Measurements from ENCODE around the gene MMP12.

The MMP12 gene

GRCh38 chr11:102849311-102849710 lies 25.5 kb downstream of the MMP12 start:
- DNase-seq: no peak

- no peak for DNase-seq
These were observed 28.5 kb downstream of the MMP12 start for GRCh38 chr11:102846292-102846691.

DNA sequence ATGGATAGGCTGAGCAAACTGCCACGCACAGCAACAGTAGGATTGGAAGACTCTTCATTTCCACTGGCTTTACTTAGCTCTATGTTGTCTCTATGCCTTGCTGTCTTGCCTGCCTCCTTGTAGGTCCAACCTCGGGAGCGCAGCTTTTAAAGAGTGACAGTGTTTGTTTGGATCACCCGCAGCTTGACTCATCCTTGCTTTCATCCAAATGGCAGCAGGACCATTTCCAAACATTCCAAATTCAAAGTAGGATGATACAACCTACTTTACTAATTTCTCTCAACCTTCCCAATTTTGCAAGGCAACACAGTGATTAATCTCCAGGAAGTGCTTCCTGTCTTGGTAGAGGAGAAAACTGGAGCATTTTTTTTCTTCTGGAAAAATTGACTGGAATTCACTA lies 31.3 kb downstream of the MMP12 start, which contains the start of gene MMP3:
TSS of gene MMP3 (minus strand) at position 121 of the 400 bp plus-strand sequence. CDS start at position 58, 63 bp downstream.
- DNase-seq: no peak

DNA sequence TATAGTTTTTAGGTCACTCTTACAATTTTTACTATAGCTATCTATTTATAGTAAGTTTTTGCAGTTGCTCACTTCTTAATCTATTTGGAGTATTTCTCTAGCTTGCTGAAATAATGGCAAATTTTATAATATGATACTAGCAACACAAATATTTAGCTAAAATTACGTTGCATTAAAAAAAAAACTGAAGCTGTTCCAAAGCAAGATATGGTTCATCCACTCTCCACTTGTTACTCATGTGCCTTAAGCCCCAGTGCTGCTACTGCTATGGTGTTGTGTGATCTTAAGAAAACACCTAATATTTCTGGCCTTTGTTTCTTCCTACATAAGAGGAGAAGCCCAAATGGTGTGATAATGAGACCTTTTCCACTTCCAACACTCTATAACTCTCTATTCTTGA lies 31.9 kb downstream of the MMP12 start:
- DNase-seq: no peak

GRCh38 chr11:102840018-102840417 lies 34.8 kb downstream of the MMP12 start:
- DNase-seq: no peak

GRCh38 chr11:102837646-102838045 lies 37.1 kb downstream of the MMP12 start:
- DNase-seq: no peak

- no peak for DNase-seq
These were observed 37.6 kb downstream of the MMP12 start for GRCh38 chr11:102837156-102837555.

- no peak for DNase-seq
These were observed 38.4 kb downstream of the MMP12 start for GRCh38 chr11:102836290-102836875.

DNA sequence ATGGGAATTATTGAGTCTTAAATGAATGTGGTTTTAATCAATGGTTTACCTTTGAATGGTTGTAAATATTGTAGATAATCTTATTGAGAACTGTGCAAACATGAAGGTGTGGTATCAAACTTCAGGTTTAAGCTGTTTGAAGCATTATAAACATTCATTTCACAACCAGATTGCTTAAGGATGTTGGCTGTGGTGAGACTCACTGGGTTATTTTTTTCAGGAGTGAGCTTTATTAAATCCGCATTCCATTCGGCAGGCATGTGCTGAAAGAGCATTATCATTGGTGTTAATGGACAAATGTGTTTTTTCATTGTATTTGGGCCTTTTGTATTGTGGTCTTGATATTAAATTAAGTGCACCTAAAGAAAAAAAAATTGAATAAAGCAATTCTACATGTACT lies 41.1 kb downstream of the MMP12 start:
- DNase-seq: no peak

GRCh38 chr11:102832612-102833011 lies 42.2 kb downstream of the MMP12 start:
- no peak for DNase-seq

DNA sequence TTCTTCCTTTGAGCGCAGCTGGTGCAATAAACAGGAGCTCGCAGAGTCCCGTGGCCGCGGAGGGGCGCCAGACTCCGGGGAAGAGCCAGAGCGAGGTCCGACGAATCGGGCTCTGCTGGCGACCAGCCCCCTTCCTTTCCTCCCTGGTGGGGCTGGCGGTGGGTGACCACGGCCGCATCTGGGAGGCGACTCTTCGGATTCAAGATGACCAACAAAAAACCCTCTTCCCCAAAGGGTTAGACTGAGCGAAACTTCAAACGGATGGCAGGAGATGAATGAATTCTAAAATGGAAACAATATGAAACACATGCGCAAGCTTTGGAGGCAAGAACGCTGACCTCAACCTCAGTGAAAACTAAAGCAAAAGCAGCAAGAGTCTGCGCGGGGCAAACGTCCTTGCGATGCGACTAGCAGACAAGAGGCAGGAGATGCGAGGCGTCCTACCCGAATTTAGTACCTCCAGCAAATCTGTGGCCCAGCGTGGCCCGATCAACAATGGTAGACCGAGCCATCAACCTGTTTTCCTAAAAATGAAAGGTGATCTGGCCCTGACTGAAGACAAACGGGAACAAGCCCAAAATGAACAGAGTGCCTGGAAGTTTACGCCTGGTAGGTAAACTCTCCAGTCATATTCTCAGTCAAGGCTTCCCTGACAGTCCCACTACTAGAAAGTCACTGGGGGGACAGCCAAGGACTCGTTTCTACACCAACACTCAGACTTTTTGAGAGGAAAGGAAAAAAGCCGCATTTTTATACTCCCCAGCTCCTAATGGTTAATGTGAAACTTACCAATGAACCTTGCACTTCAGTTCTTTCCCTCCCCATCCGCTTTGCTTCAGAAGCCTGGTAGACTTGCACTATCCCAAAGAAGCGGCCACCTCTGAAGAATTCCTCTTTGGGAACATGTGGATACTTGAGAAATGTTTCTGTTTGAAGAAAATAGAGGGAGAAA lies 43.0 kb downstream of the MMP12 start:
- DNase-seq: no peak

DNA sequence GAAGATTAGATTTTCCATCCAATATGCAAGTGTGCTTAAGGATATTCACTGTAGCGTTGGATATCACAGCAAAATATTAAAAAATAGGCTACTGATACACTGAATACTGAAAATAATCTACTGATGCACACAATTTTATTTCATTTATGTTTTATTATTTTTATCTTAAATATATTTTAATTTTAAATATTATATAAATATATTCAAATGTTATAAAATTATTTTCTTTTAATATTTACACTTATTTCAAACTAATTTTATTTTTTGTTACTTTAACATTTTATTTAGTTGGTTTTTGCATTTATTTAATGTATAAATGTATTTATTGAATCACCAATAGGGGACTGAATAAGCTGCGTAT lies 43.7 kb downstream of the MMP12 start:
- no peak for DNase-seq

GRCh38 chr11:102830001-102830727 lies 44.6 kb downstream of the MMP12 start:
- DNase-seq: no peak

DNA sequence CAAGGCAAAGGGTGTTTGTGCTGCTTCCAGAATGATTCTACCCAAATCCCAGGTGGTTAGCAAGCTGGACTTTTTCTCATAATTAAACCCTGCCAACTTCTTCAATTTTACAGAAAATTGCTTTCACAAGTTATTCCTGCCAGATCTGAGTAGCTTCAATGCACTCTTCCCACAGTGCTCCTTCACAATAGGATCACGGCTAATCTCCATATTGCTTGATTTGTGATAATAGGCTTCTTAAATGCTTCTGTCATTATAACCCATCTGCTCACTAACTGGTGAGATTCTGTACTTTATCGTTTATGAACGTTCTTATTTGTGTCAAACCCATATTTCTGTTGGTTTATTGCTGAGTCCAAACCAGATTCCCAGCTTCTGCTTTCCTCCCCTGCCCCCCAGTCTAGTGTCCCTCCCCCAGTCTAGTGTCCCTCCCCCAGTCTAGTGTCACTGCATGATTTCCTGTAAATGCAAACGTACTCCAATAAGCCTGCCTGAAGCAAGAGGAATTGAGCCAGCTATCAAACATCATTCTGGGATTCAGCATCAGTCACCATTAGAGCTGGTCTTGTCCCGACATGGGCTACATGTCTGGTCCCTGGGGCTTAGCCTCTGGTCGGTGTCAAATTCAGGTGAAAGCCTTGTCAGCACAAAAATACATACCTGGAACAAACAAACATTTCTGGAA lies 45.3 kb downstream of the MMP12 start:
- DNase-seq: no peak

- no peak for DNase-seq
These were observed 50.2 kb downstream of the MMP12 start for GRCh38 chr11:102824556-102824955.

DNA sequence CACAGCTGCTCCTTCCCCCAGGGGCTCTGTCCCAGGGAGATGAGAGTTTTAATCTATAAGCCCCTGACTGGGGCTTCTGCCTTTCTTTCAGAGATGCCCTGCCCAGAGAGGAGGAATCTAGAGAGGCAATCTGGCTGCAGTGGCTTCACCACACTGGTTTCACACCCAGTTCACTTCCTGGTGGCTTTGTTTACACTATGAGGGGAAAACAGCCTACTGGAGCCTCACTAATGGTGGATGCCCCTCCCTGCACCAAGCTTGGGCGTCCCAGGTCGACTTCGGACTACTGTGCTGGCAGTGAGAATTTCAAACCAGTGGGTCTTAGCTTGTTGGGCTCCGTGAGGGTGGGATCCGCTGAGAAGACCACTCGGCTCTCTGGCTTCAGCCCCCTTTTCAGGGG lies 55.3 kb downstream of the MMP12 start:
- no peak for DNase-seq

DNA sequence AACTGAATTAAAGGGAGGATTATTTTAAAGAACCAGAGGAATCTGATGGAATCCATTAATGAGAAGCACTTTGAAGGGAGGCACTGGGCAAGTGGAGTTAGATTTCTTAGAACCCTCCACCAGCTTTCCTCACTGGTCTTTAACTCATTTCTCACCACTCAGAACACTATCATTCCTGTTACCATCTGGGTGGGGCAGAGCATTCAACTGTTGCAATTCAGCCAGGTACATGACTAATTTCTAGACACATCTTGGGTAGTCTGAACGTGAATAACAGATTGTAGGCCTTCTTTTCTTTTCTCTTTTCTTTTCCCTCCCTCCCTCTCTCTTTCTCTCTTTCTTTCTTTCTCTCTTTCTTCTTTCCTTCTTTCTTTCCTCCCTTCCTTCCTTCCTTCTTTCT lies 61.3 kb downstream of the MMP12 start:
- DNase-seq: no peak
